ENCODE results near the gene SKAP2. TPM values are rescaled to one million over a fixed set of nuclear protein-coding genes. Genes with fewer than 3 reads are reported as not detected.

Gene SKAP2
- total RNA-seq, 4 donors from 2014 or later, result 13.2 to 18.2 (median 15.0) TPM

GRCh38 chr7:26784118-26784517, 80.3 kb downstream of the SKAP2 start:
- intact Hi-C loops (cut with DNase I; ENCODE audit: low total_unique reads), result no loop called here
- TF ChIP-seq POLR2A (IDR thresholded peaks at IDR 0.05) (no peak), CTCF (IDR thresholded peaks at IDR 0.05) (no peak)
- DNase-seq (ENCODE audit: low spot score in 2 of 2), result no peak
- H3K4me3 ChIP-seq (ENCODE audit: low read depth, poor library complexity, severe bottlenecking), result no peak overlapping the region
- 73 to 81% methylated on average over 3 of the region's 3 CpGs for WGBS, 2 donors

- TF ChIP-seq POLR2A (IDR thresholded peaks at IDR 0.05) (no peak), CTCF (IDR thresholded peaks at IDR 0.05) (no peak)
- no peak for DNase-seq (ENCODE audit: low spot score in 2 of 2)
- WGBS, 2 donors, result 80 to 93% methylated on average over 2 of the region's 2 CpGs
- no peak overlapping the region for H3K4me3 ChIP-seq (ENCODE audit: low read depth, poor library complexity, severe bottlenecking)
- intact Hi-C loops (cut with DNase I; ENCODE audit: low total_unique reads), result no loop called here
Observed at GRCh38 chr7:26782501-26782900, 81.9 kb downstream of the SKAP2 start.

- H3K4me3 ChIP-seq (ENCODE audit: low read depth, poor library complexity, severe bottlenecking), result no peak overlapping the region
- 92 to 98% methylated on average over 1 of the region's 1 CpG for whole genome bisulfite sequencing, 2 donors
- DNase-seq (ENCODE audit: low spot score in 2 of 2), result no peak
- TF ChIP-seq CTCF (IDR thresholded peaks at IDR 0.05), result no peak
- TF ChIP-seq POLR2A (IDR thresholded peaks at IDR 0.05), result no peak
- intact Hi-C loops (cut with DNase I; ENCODE audit: low total_unique reads), result no loop called here
Observed at GRCh38 chr7:26779978-26780595, 84.3 kb downstream of the SKAP2 start.

- TF ChIP-seq CTCF (IDR thresholded peaks at IDR 0.05), result no peak
- TF ChIP-seq POLR2A (IDR thresholded peaks at IDR 0.05), result no peak
- H3K4me3 ChIP-seq (ENCODE audit: low read depth, poor library complexity, severe bottlenecking), result no peak overlapping the region
- no peak for DNase-seq (ENCODE audit: low spot score in 2 of 2)
- intact Hi-C loops (cut with DNase I; ENCODE audit: low total_unique reads), result no loop called here
Observed at GRCh38 chr7:26777385-26777784, 87.0 kb downstream of the SKAP2 start.

GRCh38 chr7:26760501-26760900, 103.9 kb downstream of the SKAP2 start:
- intact Hi-C loops (cut with DNase I; ENCODE audit: low total_unique reads), result no loop called here
- TF ChIP-seq CTCF (IDR thresholded peaks at IDR 0.05), result no peak
- TF ChIP-seq POLR2A (IDR thresholded peaks at IDR 0.05), result no peak
- DNase-seq (ENCODE audit: low spot score in 2 of 2), result no peak
- WGBS, 2 donors, result 86% methylated on average over 1 of the region's 1 CpG
- H3K4me3 ChIP-seq (ENCODE audit: low read depth, poor library complexity, severe bottlenecking), result no peak overlapping the region

- intact Hi-C loops (cut with DNase I; ENCODE audit: low total_unique reads), result no loop called here
- TF ChIP-seq CTCF (IDR thresholded peaks at IDR 0.05) (no peak), POLR2A (IDR thresholded peaks at IDR 0.05) (no peak)
Observed at GRCh38 chr7:26759108-26759507, 105.3 kb downstream of the SKAP2 start.

More at GRCh38 chr7:26759108-26759507, 105.3 kb downstream of the SKAP2 start:
- DNase-seq (ENCODE audit: low spot score in 2 of 2), result no peak
- 96 to 97% methylated on average over 2 of the region's 2 CpGs for WGBS, 2 donors
- H3K4me3 ChIP-seq (ENCODE audit: low read depth, poor library complexity, severe bottlenecking), result no peak overlapping the region

All from lower leg skin (tissue), 4 donors.